Panc1 (cell line): ENCODE results near the gene MRPL27. TPM values are rescaled to one million over a fixed set of nuclear protein-coding genes. Genes with fewer than 3 reads are reported as not detected.

ENCODE experiments used
- ATAC-seq: fragments of 200-7000 bp; cut with Tn5 transposase; 2 replicates; pipeline ENCODE4 v1.9.1; 2020; ENCODE audit warnings: mild to moderate bottlenecking, moderate library complexity
- BruUV-seq: library from RNA; stranded (reverse); fragments of 400-500 nt; replicated peaks from 2 replicates; lab custom pipeline; 2021; lab: Mats Ljungman, UMichigan
- CTCF ChIA-PET: fragments of 300-600 bp; sonication (Branson Sonifier 250); formaldehyde crosslinking; loops from one replicate; lab custom pipeline; 2022; ENCODE audit warnings: antibody characterized with exemption; lab: Charles Lee
- POLR2A ChIA-PET: fragments of 300-600 bp; sonication (Branson Sonifier 250); formaldehyde crosslinking; loops from one replicate; lab custom pipeline; 2022; ENCODE audit warnings: antibody characterized with exemption; lab: Charles Lee
- DNase-seq: peaks from one replicate; pipeline ENCODE4 v3.0.0-alpha.2; 2010; ENCODE audit warnings: low read depth, low spot score
- H3K27ac ChIP-seq: 2 replicates; pipeline ENCODE4 v1.5.1; 2011; ENCODE audit warnings: mild to moderate bottlenecking, low read length, inconsistent platforms
- H3K27me3 ChIP-seq: fragments of 200-500 bp; sonication (Bioruptor generic); 2 replicates; pipeline ENCODE4 v1.6.0; 2014; ENCODE audit warnings: low read length, inconsistent platforms; ENCODE audit not compliant: control insufficient read depth, insufficient read depth
- H3K36me3 ChIP-seq: fragments of 200-500 bp; sonication (Bioruptor generic); 2 replicates; pipeline ENCODE4 v1.5.1; 2014; ENCODE audit warnings: inconsistent platforms, mild to moderate bottlenecking, low read length, moderate library complexity; ENCODE audit not compliant: control insufficient read depth, insufficient read depth
- H3K4me1 ChIP-seq: 2 replicates; pipeline ENCODE4 v1.5.1; 2011; ENCODE audit warnings: inconsistent platforms, mild to moderate bottlenecking, low read length, moderate library complexity; ENCODE audit not compliant: control insufficient read depth, insufficient read depth
- H3K4me3 ChIP-seq, 2 experiments: 2 replicates each; pipeline ENCODE4 v1.5.1; 2011 to 2012; ENCODE audit warnings: low read depth in 2 of 2, low read length in 2 of 2, mild to moderate bottlenecking in 2 of 2, inconsistent platforms in 1 of 2, moderate library complexity in 1 of 2
- H3K9me3 ChIP-seq: fragments of 200-500 bp; sonication (Bioruptor generic); 2 replicates; pipeline ENCODE4 v1.5.1; 2014; ENCODE audit warnings: low read depth, mild to moderate bottlenecking, inconsistent platforms, low read length, moderate library complexity; ENCODE audit not compliant: control insufficient read depth, insufficient read depth
- CTCF ChIP-seq: fragments of 450-650 bp; IDR thresholded peaks from 2 replicates; pipeline ENCODE4 v1.5.1; 2017; ENCODE audit warnings: mild to moderate bottlenecking
- POLR2AphosphoS5 ChIP-seq: IDR thresholded peaks from 2 replicates; pipeline ENCODE4 v1.6.1; 2012; ENCODE audit warnings: mild to moderate bottlenecking, low read depth, low read length, moderate library complexity
- REST ChIP-seq, 2 experiments: IDR thresholded peaks; 2 replicates each; pipeline ENCODE4 v1.6.1; 2011 to 2012; ENCODE audit warnings: low read depth in 2 of 2, control low read depth in 1 of 2, low read length in 1 of 2, mild to moderate bottlenecking in 1 of 2, moderate library complexity in 1 of 2; ENCODE audit not compliant: insufficient read depth in 1 of 2
- SIN3A ChIP-seq: IDR thresholded peaks from 2 replicates; pipeline ENCODE4 v1.6.1; 2012; ENCODE audit warnings: low read depth, mild to moderate bottlenecking, low read length, moderate library complexity, borderline replicate concordance; ENCODE audit not compliant: insufficient read depth
- TCF7L2 ChIP-seq: IDR thresholded peaks from 2 replicates; pipeline ENCODE4 v1.6.1; 2011; ENCODE audit warnings: mild to moderate bottlenecking, low read depth, low read length, inconsistent platforms
- in situ Hi-C: cut with HindIII; loops from 2 replicates; pipeline ENCODE4 v1.10.0; 2016; ENCODE audit warnings: low sequenced_read_pairs, low pct_unique_long_range_greater_than_20kb
- intact Hi-C: fragments of 100-400 bp; cut with micrococcal nuclease; formaldehyde crosslinking; loops from one replicate; pipeline ENCODE4 v1.10.0; 2022; ENCODE audit not compliant: unreplicated experiment
- total RNA-seq: library from RNA; stranded (reverse); gene quantifications from one replicate; pipeline ENCODE4 v1.2.1, GENCODE V29; 2021; ENCODE audit not compliant: unreplicated experiment

MRPL27 gene
- total RNA-seq, 1 experiment from 2014 or later: 136 TPM

- in situ Hi-C loops (no loop called here), intact Hi-C loops (no loop called here)
- TF ChIP-seq SIN3A: no peak
- no peak for TF ChIP-seq POLR2AphosphoS5
- no peak for TF ChIP-seq CTCF
- no peak for TF ChIP-seq TCF7L2
- TF ChIP-seq REST (IDR thresholded peaks at IDR 0.05; ENCODE audit: insufficient read depth in 1 of 2, low read depth in 2 of 2, low read length in 1 of 2): no peak
- Histone ChIP-seq H3K4me1 (no peaks in the 10 kb centered on the region), H3K36me3 (no peaks in the 10 kb centered on the region), H3K9me3 (no peaks in the 10 kb centered on the region), H3K4me3 (no peak overlapping the region), H3K27ac (no peak overlapping the region), H3K27me3 (no peaks in the 10 kb centered on the region)
- no peak for ATAC-seq
- no TSS peak for BruUV-seq
- ChIA-PET POLR2A (interaction anchor here (0.6 kb wide), 1 partner anchor 14 kb away, joined by 6 read pairs; no protein-coding TSS in a partner anchor), CTCF (interaction anchor here (0.5 kb wide), 1 partner anchor 388 kb away, joined by 10 read pairs; no protein-coding TSS in a partner anchor)
- no peak for DNase-seq
Observed at GRCh38 chr17:50325906-50326305, 47.1 kb downstream of the MRPL27 start.

GRCh38 chr17:50323060-50323459 is 49.9 kb downstream of the MRPL27 start:
- POLR2A ChIA-PET: interaction anchor here (0.6 to 0.7 kb wide), 2 partner anchors 220 to 908 kb away, joined by 3 to 5 read pairs; no protein-coding TSS in a partner anchor
- intact Hi-C loops (no loop called here), in situ Hi-C loops (no loop called here)
- CTCF ChIA-PET: no interaction called here
- no TSS peak for BruUV-seq
- Histone ChIP-seq H3K4me1 (no peaks in the 10 kb centered on the region), H3K4me3 (no peak overlapping the region), H3K27me3 (no peaks in the 10 kb centered on the region), H3K27ac (no peak overlapping the region), H3K36me3 (no peaks in the 10 kb centered on the region), H3K9me3 (no peaks in the 10 kb centered on the region)
- TF ChIP-seq REST (IDR thresholded peaks at IDR 0.05; ENCODE audit: insufficient read depth in 1 of 2, low read depth in 2 of 2, low read length in 1 of 2) (no peak), SIN3A (no peak), TCF7L2 (no peak), CTCF (no peak), POLR2AphosphoS5 (no peak)
- no peak for DNase-seq
- no peak for ATAC-seq
